Smooth muscle cell (in vitro differentiated cells): Measurements from ENCODE around the gene GALE. TPM values are rescaled to one million over a fixed set of nuclear protein-coding genes. Genes with fewer than 3 reads are reported as not detected.

Experiments
- DNase-seq: peaks from one replicate; lab custom pipeline; 2025; ENCODE audit not compliant: unreplicated experiment; lab: John Stamatoyannopoulos, UW
- H2AFZ ChIP-seq: fragments of 200-600 bp; sonication (generic); 2 replicates; pipeline ENCODE4 v1.6.0; 2016; ENCODE audit warnings: antibody characterized with exemption, low read depth, mild to moderate bottlenecking
- H3F3A ChIP-seq: fragments of 200-600 bp; sonication (generic); 2 replicates; pipeline ENCODE4 v1.6.0; 2017; ENCODE audit warnings: antibody characterized with exemption, low read depth
- H3K27ac ChIP-seq: fragments of 200-600 bp; sonication (generic); 2 replicates; pipeline ENCODE4 v1.5.1; 2016; ENCODE audit warnings: low read depth, mild to moderate bottlenecking
- H3K27me3 ChIP-seq: fragments of 200-600 bp; sonication (generic); 2 replicates; pipeline ENCODE4 v1.6.1; 2016; ENCODE audit warnings: low read depth, mild to moderate bottlenecking
- H3K36me3 ChIP-seq: fragments of 200-600 bp; sonication (generic); 2 replicates; pipeline ENCODE4 v1.5.1; 2016; ENCODE audit warnings: low read depth
- H3K4me1 ChIP-seq: fragments of 200-600 bp; sonication (generic); 2 replicates; pipeline ENCODE4 v1.5.1; 2016; ENCODE audit warnings: low read depth
- H3K4me2 ChIP-seq: fragments of 200-600 bp; sonication (generic); 2 replicates; pipeline ENCODE4 v1.6.0; 2016; ENCODE audit warnings: mild to moderate bottlenecking
- H3K4me3 ChIP-seq: fragments of 200-600 bp; sonication (generic); 2 replicates; pipeline ENCODE4 v1.5.1; 2016; ENCODE audit warnings: mild to moderate bottlenecking
- H3K79me2 ChIP-seq: fragments of 200-600 bp; sonication (generic); 2 replicates; pipeline ENCODE4 v1.6.0; 2016; ENCODE audit warnings: low read depth, mild to moderate bottlenecking
- H3K9ac ChIP-seq: fragments of 200-600 bp; sonication (generic); 2 replicates; pipeline ENCODE4 v1.6.0; 2016; ENCODE audit warnings: low read depth
- H3K9me3 ChIP-seq: fragments of 200-600 bp; sonication (generic); replicated peaks from 2 replicates; pipeline ENCODE4 v1.5.1; 2016; ENCODE audit warnings: low read depth
- H4K20me1 ChIP-seq: fragments of 200-600 bp; sonication (generic); 2 replicates; pipeline ENCODE4 v1.6.0; 2016; ENCODE audit warnings: low read depth
- CTCF ChIP-seq: fragments of 200-600 bp; sonication (generic); IDR thresholded peaks from 2 replicates; pipeline ENCODE4 v1.5.1; 2017; ENCODE audit warnings: borderline replicate concordance, mild to moderate bottlenecking, antibody characterized with exemption; ENCODE audit not compliant: insufficient read depth, poor library complexity, severe bottlenecking
- WGBS: methylation state at CpG from one replicate; pipeline ENCODE4 v1.1.7; 2016; ENCODE audit warnings: low lambda C conversion rate; 5-methylcytosine and 5-hydroxymethylcytosine counted together
- polyA plus RNA-seq: library from polyadenylated mRNA; unstranded; fragments of >200 nt; fragmentation: Nextera tagmentation; extraction: Ambion mirVana; gene quantifications from 2 replicates; pipeline ENCODE4 v1.2.1, GENCODE V29; 2016
- total RNA-seq: library from RNA; depleted of rRNA; stranded (reverse); fragments of >200 nt; gene quantifications from 2 replicates; pipeline ENCODE4 v1.2.3, GENCODE V29; 2014

GALE gene
- total and polyA plus RNA-seq, 2 experiments from 2014 or later, result 51.7 to 75.2 TPM

DNA sequence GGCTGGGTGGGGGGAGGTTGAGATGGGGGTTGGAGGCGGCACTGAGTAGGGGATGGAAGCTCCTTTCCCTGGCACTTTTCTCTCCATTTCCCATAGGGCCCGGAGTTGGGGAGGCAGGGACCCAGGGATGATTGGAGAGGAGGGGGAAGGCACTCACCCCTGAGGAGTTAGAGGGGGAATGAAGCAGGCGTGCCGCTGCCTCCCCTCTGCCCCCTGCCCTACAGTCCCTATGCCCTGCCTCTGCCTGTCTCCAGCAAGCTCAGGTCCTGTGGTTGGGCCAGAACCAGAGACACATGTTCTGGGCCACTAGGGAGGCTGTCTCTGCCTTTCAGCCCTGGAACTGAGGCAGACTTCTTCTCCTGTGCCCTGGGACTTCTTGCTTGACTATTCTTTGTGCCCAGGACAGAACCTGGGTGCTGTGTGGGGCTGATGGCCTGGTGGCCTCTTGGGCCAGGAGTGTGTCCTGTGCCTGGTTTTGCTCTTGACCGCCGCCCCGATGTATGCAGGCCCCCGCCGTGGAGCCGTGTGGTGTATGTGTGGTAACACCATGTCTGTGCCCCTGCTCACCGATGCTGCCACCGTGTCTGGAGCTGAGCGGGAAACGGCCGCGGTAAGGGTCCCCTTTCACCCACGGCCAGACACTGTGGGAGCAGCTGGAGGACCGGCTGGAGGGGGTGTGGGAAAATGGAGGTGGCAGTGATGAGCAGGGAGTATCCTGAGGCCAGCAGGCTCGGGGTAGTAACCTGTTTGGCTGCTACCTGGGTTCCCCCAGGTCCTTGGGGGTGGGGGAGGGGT is 8.2 kb downstream of the GALE start:
- Histone ChIP-seq H3K9me3 (no peaks in the 10 kb centered on the region), H3F3A (peaks cover 19% of the 10 kb centered on the region), H3K9ac (peak overlapping the region; percentile 21), H3K79me2 (peaks cover 19% of the 10 kb centered on the region), H3K4me2 (peak overlapping the region; percentile 89), H4K20me1 (peaks cover 11% of the 10 kb centered on the region), H3K36me3 (peaks cover 2% of the 10 kb centered on the region), H3K4me3 (peak overlapping the region; percentile 87), H3K27ac (no peak overlapping the region), H3K27me3 (no peaks in the 10 kb centered on the region), H2AFZ (no peak overlapping the region), H3K4me1 (peaks cover 12% of the 10 kb centered on the region)
- TF ChIP-seq CTCF, result no peak
- no peak for DNase-seq
- 76% methylated on average over 18 of the region's 19 CpGs for WGBS

GRCh38 chr1:23791516-23792047 is 9.0 kb downstream of the GALE start:
- TF ChIP-seq CTCF, result no peak

GRCh38 chr1:23790696-23791515 is 9.6 kb downstream of the GALE start, which contains the start of gene LYPLA2:
TSS of gene LYPLA2 (plus strand) at chr1:23791145. CDS start at chr1:23792683, 1,538 bp downstream.
- H3K9me3 ChIP-seq, result no peaks in the 10 kb centered on the region
- DNase-seq, result peak; percentile 77
- TF ChIP-seq CTCF, result no peak
- H3F3A ChIP-seq, result peaks cover 23% of the 10 kb centered on the region
- peaks cover 13% of the 10 kb centered on the region for H3K36me3 ChIP-seq
- H3K4me2 ChIP-seq, result peak within 1 kb of the TSS; percentile 89
- peak within 1 kb of the TSS; percentile 85 for H3K27ac ChIP-seq
- H3K4me3 ChIP-seq, result peak within 1 kb of the TSS; percentile 87
- peaks cover 12% of the 10 kb centered on the region for H3K4me1 ChIP-seq
- WGBS, result 2% methylated on average over 43 of the region's 47 CpGs
- H4K20me1 ChIP-seq, result peaks cover 11% of the 10 kb centered on the region
- H3K79me2 ChIP-seq, result peaks cover 19% of the 10 kb centered on the region
- no peaks in the 10 kb centered on the region for H3K27me3 ChIP-seq
- H2AFZ ChIP-seq, result peak within 1 kb of the TSS; percentile 49
- H3K9ac ChIP-seq, result peak within 1 kb of the TSS; percentile 57

More at GRCh38 chr1:23791516-23792047, 9.0 kb downstream of the GALE start:
- DNase-seq, result no peak
- Histone ChIP-seq H3K4me3 (peak overlapping the region; percentile 87), H3K36me3 (peaks cover 9% of the 10 kb centered on the region), H3K9me3 (no peaks in the 10 kb centered on the region), H3K27me3 (no peaks in the 10 kb centered on the region), H2AFZ (no peak overlapping the region), H3K4me2 (peak overlapping the region; percentile 89), H3F3A (peaks cover 23% of the 10 kb centered on the region), H3K9ac (peak overlapping the region; percentile 57), H3K27ac (no peak overlapping the region), H4K20me1 (peaks cover 11% of the 10 kb centered on the region), H3K79me2 (peaks cover 19% of the 10 kb centered on the region), H3K4me1 (peaks cover 12% of the 10 kb centered on the region)
- 2% methylated on average over 15 of the region's 15 CpGs for WGBS
